Endothelial cell of umbilical vein (primary cell): ENCODE measurements around the gene WBP4. TPM values are rescaled to one million over a fixed set of nuclear protein-coding genes. Genes with fewer than 3 reads are reported as not detected.

Source experiments
- BruUV-seq: library from RNA; stranded (reverse); fragments of 400-500 nt; replicated peaks from 2 replicates; lab custom pipeline; 2021; lab: Mats Ljungman, UMichigan
- CTCF ChIA-PET: fragments of 300-600, 350-600 bp; sonication (Branson Sonifier 250); formaldehyde crosslinking; loops from one replicate; lab custom pipeline; 2021; ENCODE audit warnings: antibody characterized with exemption, inconsistent platforms; lab: Charles Lee
- POLR2A ChIA-PET: fragments of 300-600, 350-600 bp; sonication (Branson Sonifier 250); formaldehyde crosslinking; loops from one replicate; lab custom pipeline; 2021; ENCODE audit warnings: antibody characterized with exemption, inconsistent platforms; lab: Charles Lee
- DNase-seq: peaks from one replicate; pipeline ENCODE4 v3.0.0-alpha.2; 2011; ENCODE audit warnings: low read depth, low spot score
- FAIRE-seq: peaks from 2 replicates; lab custom pipeline; 2011; peaks lifted over from hg19 to GRCh38; lab: Jason Lieb, UNC
- H2AFZ ChIP-seq: 2 replicates; pipeline ENCODE4 v1.6.0; 2012; ENCODE audit warnings: low read depth, low read length, control low read depth, inconsistent platforms
- H3K27ac ChIP-seq: 2 replicates; pipeline ENCODE4 v1.5.1; 2011; ENCODE audit warnings: low read depth, mild to moderate bottlenecking, control low read depth, low read length, moderate library complexity; ENCODE audit not compliant: insufficient read depth
- H3K27me3 ChIP-seq, 2 experiments: 2 replicates each; pipeline versions ENCODE4 v1.6.0 to v1.6.1; 2011; ENCODE audit warnings: low read length in 2 of 2, mixed read lengths in 1 of 2; ENCODE audit not compliant: control insufficient read depth in 2 of 2, insufficient read depth in 2 of 2
- H3K36me3 ChIP-seq, 2 experiments: 2 replicates in 1 of 2; 3 replicates in 1 of 2; pipeline ENCODE4 v1.5.1; 2011; ENCODE audit warnings: low read length in 2 of 2, mild to moderate bottlenecking in 1 of 2, moderate library complexity in 1 of 2; ENCODE audit not compliant: control insufficient read depth in 2 of 2, insufficient read depth in 2 of 2; ENCODE audit errors: extremely low read depth in 1 of 2
- H3K4me1 ChIP-seq: 3 replicates; pipeline ENCODE4 v1.5.1; 2011; ENCODE audit warnings: mild to moderate bottlenecking, low read length; ENCODE audit not compliant: control insufficient read depth, insufficient read depth; ENCODE audit errors: extremely low read depth
- H3K4me2 ChIP-seq: 2 replicates; pipeline ENCODE4 v1.6.1; 2011; ENCODE audit warnings: low read length, control low read depth, mixed read lengths; ENCODE audit not compliant: insufficient read depth
- H3K4me3 ChIP-seq, 3 experiments: fragments of 200-600 bp in 1 of 3; sonication (generic), shearing (Covaris generic) in 1 of 3; replicated peaks in 1 of 3; 2 replicates each; pipeline ENCODE4 v1.5.1; 2011 to 2016; ENCODE audit warnings: control low read depth in 3 of 3, low read length in 3 of 3, mild to moderate bottlenecking in 2 of 3, inconsistent platforms in 1 of 3, low read depth in 1 of 3, moderate library complexity in 1 of 3; ENCODE audit not compliant: insufficient read depth in 1 of 3
- H3K79me2 ChIP-seq: 2 replicates; pipeline ENCODE4 v1.6.0; 2012; ENCODE audit warnings: low read length, inconsistent platforms; ENCODE audit not compliant: control insufficient read depth, insufficient read depth
- H3K9ac ChIP-seq: replicated peaks from 2 replicates; pipeline ENCODE3; 2011; ENCODE audit warnings: low read length, control low read depth; ENCODE audit not compliant: insufficient read depth; ENCODE audit errors: extremely low read depth
- H3K9me1 ChIP-seq: replicated peaks from 3 replicates; pipeline ENCODE4 v1.6.0; 2011; ENCODE audit warnings: mild to moderate bottlenecking, low read length; ENCODE audit not compliant: control insufficient read depth, insufficient read depth; ENCODE audit errors: extremely low read depth
- H3K9me3 ChIP-seq: replicated peaks from 2 replicates; pipeline ENCODE4 v1.5.1; 2012; ENCODE audit warnings: low read length, inconsistent platforms; ENCODE audit not compliant: control insufficient read depth, insufficient read depth
- H4K20me1 ChIP-seq: replicated peaks from 2 replicates; pipeline ENCODE3; 2011; ENCODE audit warnings: mild to moderate bottlenecking, low read length; ENCODE audit not compliant: control insufficient read depth, insufficient read depth; ENCODE audit errors: extremely low read depth
- CTCF ChIP-seq, 2 donors: IDR thresholded peaks; 1 replicate in 1 of 2; 2 replicates in 1 of 2; pipeline ENCODE4 v1.5.1; 2011; ENCODE audit warnings: low read length in 2 of 2, mild to moderate bottlenecking in 2 of 2, moderate library complexity in 2 of 2, control low read depth in 1 of 2, inconsistent platforms in 1 of 2, low read depth in 1 of 2; ENCODE audit not compliant: insufficient read depth in 1 of 2; ENCODE audit errors: extremely low read depth in 1 of 2
- EZH2 ChIP-seq: IDR thresholded peaks from 2 replicates; pipeline ENCODE4 v1.6.1; 2012; ENCODE audit warnings: borderline replicate concordance, low read depth, mild to moderate bottlenecking, moderate library complexity, low read length, inconsistent platforms; ENCODE audit not compliant: severe bottlenecking
- FOS ChIP-seq: IDR thresholded peaks from 2 replicates; pipeline ENCODE4 v1.6.1; 2011; ENCODE audit warnings: mild to moderate bottlenecking, low read length, moderate library complexity, borderline replicate concordance; ENCODE audit not compliant: insufficient read depth
- GATA2 ChIP-seq: IDR thresholded peaks from 2 replicates; pipeline ENCODE4 v1.7.0; 2011; ENCODE audit warnings: low read depth, mild to moderate bottlenecking, moderate library complexity, mixed read lengths, low read length; ENCODE audit not compliant: insufficient read length, insufficient read depth
- JUN ChIP-seq: IDR thresholded peaks from 2 replicates; pipeline ENCODE4 v1.6.1; 2011; ENCODE audit warnings: borderline replicate concordance, low read depth; ENCODE audit not compliant: insufficient read length, insufficient read depth
- MAX ChIP-seq: IDR thresholded peaks from 2 replicates; pipeline ENCODE4 v1.6.1; 2011; ENCODE audit not compliant: insufficient read depth, insufficient read length
- MYC ChIP-seq: IDR thresholded peaks from one replicate; pipeline ENCODE4 v1.6.1; 2011; ENCODE audit warnings: mild to moderate bottlenecking, low read depth, low read length
- POLR2A ChIP-seq: IDR thresholded peaks from 2 replicates; pipeline ENCODE4 v1.6.1; 2012; ENCODE audit warnings: low read depth, mild to moderate bottlenecking, control low read depth, low read length
- POLR2AphosphoS5 ChIP-seq: IDR thresholded peaks from 2 replicates; pipeline ENCODE4 v1.6.1; 2012; ENCODE audit warnings: low read depth, mild to moderate bottlenecking, control low read depth, low read length, moderate library complexity; ENCODE audit not compliant: insufficient read depth
- dilution Hi-C: fragments of 300-500 bp; cut with MboI; formaldehyde crosslinking; loops from one replicate; pipeline ENCODE4 v1.15.0; 2019; ENCODE audit warnings: low sequenced_read_pairs; ENCODE audit not compliant: extremely low pct_ligation_motif_present
- intact Hi-C: fragments of 100-400 bp; cut with micrococcal nuclease; formaldehyde crosslinking; loops from one replicate; pipeline ENCODE4 v1.10.0; 2022
- polyA plus RNA-seq, 4 experiments: library from polyadenylated mRNA; depleted of rRNA in 3 of 4; stranded (reverse) in 3 of 4; unstranded in 1 of 4; fragments of >200 nt; gene quantifications; 2 replicates each; pipeline versions ENCODE4 v1.2.1 to v1.2.3, GENCODE V29; 2011 to 2012; ENCODE audit warnings: missing spikeins in 1 of 4
- total RNA-seq: library from RNA; stranded (reverse); gene quantifications from 2 replicates; pipeline ENCODE4 v1.2.3, GENCODE V29; 2021

The WBP4 gene
- total and polyA plus RNA-seq, 2 donors (not counting 3 experiments of a cell fraction or from before 2014, with no cell fraction given), result 4.3 to 14.8 TPM

- Histone ChIP-seq H3K79me2 (no peaks in the 10 kb centered on the region), H3K4me1 (no peaks in the 10 kb centered on the region), H3K27me3 (no peaks in the 10 kb centered on the region), H3K9ac (no peak overlapping the region), H3K9me3 (no peaks in the 10 kb centered on the region), H3K4me2 (no peak overlapping the region), H3K36me3 (no peaks in the 10 kb centered on the region), H3K9me1 (no peaks in the 10 kb centered on the region), H2AFZ (no peak overlapping the region), H3K27ac (no peak overlapping the region), H4K20me1 (no peaks in the 10 kb centered on the region), H3K4me3 (no peak overlapping the region)
- dilution Hi-C loops (no loop called here), intact Hi-C loops (no loop called here)
- FAIRE-seq, result no peak
- ChIA-PET CTCF (no interaction called here), POLR2A (no interaction called here)
- no TSS peak for BruUV-seq
- no peak for DNase-seq
- no peak for TF ChIP-seq CTCF (IDR thresholded peaks at IDR 0.05; ENCODE audit: extremely low read depth in 1 of 2, insufficient read depth in 1 of 2, low read depth in 1 of 2, low read length in 2 of 2)
- TF ChIP-seq GATA2, result no peak
- TF ChIP-seq EZH2, result no peak
- TF ChIP-seq MAX, result no peak
- TF ChIP-seq MYC, result no peak
- TF ChIP-seq JUN, result no peak
- no peak for TF ChIP-seq POLR2AphosphoS5
- no peak for TF ChIP-seq POLR2A
- no peak for TF ChIP-seq FOS
These were observed 46.3 kb downstream of the WBP4 start for GRCh38 chr13:41107584-41108014.
